Measurements from ENCODE around the gene ZC3HAV1.
"Not testable (repeated sequence)": the region's sequence is repeated elsewhere in the genome, so short reads cannot be mapped to it uniquely, and the experiment has no call there.

The ZC3HAV1 gene

GRCh38 chr7:139088268-139088667, 21.3 kb downstream of the ZC3HAV1 start:
- DNase-seq (ENCODE audit: low read depth in 2 of 2, low spot score in 1 of 2) = no peak

GRCh38 chr7:139087212-139087611, 22.3 kb downstream of the ZC3HAV1 start:
- DNase-seq (ENCODE audit: low read depth in 2 of 2, low spot score in 1 of 2) = no peak

GRCh38 chr7:139086454-139086853, 23.1 kb downstream of the ZC3HAV1 start:
- no peak for DNase-seq (ENCODE audit: low read depth in 2 of 2, low spot score in 1 of 2)

GRCh38 chr7:139084709-139085108, 24.8 kb downstream of the ZC3HAV1 start:
- DNase-seq (ENCODE audit: low read depth in 2 of 2, low spot score in 1 of 2) = no peak

GRCh38 chr7:139081584-139081983, 27.9 kb downstream of the ZC3HAV1 start:
- DNase-seq (ENCODE audit: low read depth in 2 of 2, low spot score in 1 of 2) = no peak

- no peak for DNase-seq (ENCODE audit: low read depth in 2 of 2, low spot score in 1 of 2)
Observed at GRCh38 chr7:139080905-139081304, 28.6 kb downstream of the ZC3HAV1 start.

GRCh38 chr7:139079861-139080260, 29.7 kb downstream of the ZC3HAV1 start:
- DNase-seq (ENCODE audit: low read depth in 2 of 2, low spot score in 1 of 2) = no peak

GRCh38 chr7:139078911-139079310, 30.6 kb downstream of the ZC3HAV1 start:
- DNase-seq (ENCODE audit: low read depth in 2 of 2, low spot score in 1 of 2) = no peak

GRCh38 chr7:139078399-139078798, 31.1 kb downstream of the ZC3HAV1 start:
- no peak for DNase-seq (ENCODE audit: low read depth in 2 of 2, low spot score in 1 of 2)

- DNase-seq (ENCODE audit: low read depth in 2 of 2, low spot score in 1 of 2) = not testable (repeated sequence)
Observed at GRCh38 chr7:139077706-139078105, 31.8 kb downstream of the ZC3HAV1 start.

GRCh38 chr7:139075871-139076686, 33.4 kb downstream of the ZC3HAV1 start:
- no peak for DNase-seq (ENCODE audit: low read depth in 2 of 2, low spot score in 1 of 2)

- DNase-seq (ENCODE audit: low read depth in 2 of 2, low spot score in 1 of 2) = peak; percentile 31 to 46
Observed at GRCh38 chr7:139075031-139075652, 34.4 kb downstream of the ZC3HAV1 start.

- no peak for DNase-seq (ENCODE audit: low read depth in 2 of 2, low spot score in 1 of 2)
Observed at GRCh38 chr7:139072796-139073195, 36.7 kb downstream of the ZC3HAV1 start.

GRCh38 chr7:139071680-139072079, 37.8 kb downstream of the ZC3HAV1 start:
- no peak for DNase-seq (ENCODE audit: low read depth in 2 of 2, low spot score in 1 of 2)

- no peak for DNase-seq (ENCODE audit: low read depth in 2 of 2, low spot score in 1 of 2)
Observed at GRCh38 chr7:139068544-139069399, 40.7 kb downstream of the ZC3HAV1 start.

GRCh38 chr7:139066315-139066714, 43.2 kb downstream of the ZC3HAV1 start:
- no peak for DNase-seq (ENCODE audit: low read depth in 2 of 2, low spot score in 1 of 2)

GRCh38 chr7:139065323-139065722, 44.2 kb downstream of the ZC3HAV1 start:
- DNase-seq (ENCODE audit: low read depth in 2 of 2, low spot score in 1 of 2) = no peak

- DNase-seq (ENCODE audit: low read depth in 2 of 2, low spot score in 1 of 2) = no peak
Observed at GRCh38 chr7:139061416-139061815, 48.1 kb downstream of the ZC3HAV1 start.

GRCh38 chr7:139060695-139061237, 48.8 kb downstream of the ZC3HAV1 start:
- no peak for DNase-seq (ENCODE audit: low read depth in 2 of 2, low spot score in 1 of 2)

GRCh38 chr7:139059905-139060304, 49.6 kb downstream of the ZC3HAV1 start:
- no peak for DNase-seq (ENCODE audit: low read depth in 2 of 2, low spot score in 1 of 2)

- DNase-seq (ENCODE audit: low read depth in 2 of 2, low spot score in 1 of 2) = no peak
Observed at GRCh38 chr7:139058943-139059342, 50.6 kb downstream of the ZC3HAV1 start.

All from stimulated activated CD8-positive, alpha-beta memory T cell treated with anti-CD3 and anti-CD28 coated beads, Interleukin-4, amount 100 ng/mL, for 1 hour (primary cell).